IMR-90 (cell line): ENCODE measurements around the gene PRKCH.

Experiments used
- BHLHE40 ChIP-seq: fragments of 150-350 bp; IDR thresholded peaks from 2 replicates; pipeline ENCODE4 v1.6.1; 2016; ENCODE audit warnings: mild to moderate bottlenecking, low read depth, low read length
- CEBPB ChIP-seq: IDR thresholded peaks from 2 replicates; pipeline ENCODE4 v1.6.1; 2012; ENCODE audit warnings: low read depth, low read length, improper control_type of control experiment
- CHD1 ChIP-seq: IDR thresholded peaks from 2 replicates; pipeline ENCODE4 v1.6.1; 2012; ENCODE audit warnings: low read depth, low read length, improper control_type of control experiment
- FOS ChIP-seq: fragments of 150-350 bp; IDR thresholded peaks from 2 replicates; pipeline ENCODE4 v1.6.1; 2016; ENCODE audit warnings: low read depth, low read length
- MAFK ChIP-seq: IDR thresholded peaks from 2 replicates; pipeline ENCODE4 v1.6.1; 2012; ENCODE audit warnings: low read depth, low read length, improper control_type of control experiment
- MAZ ChIP-seq: IDR thresholded peaks from 2 replicates; pipeline ENCODE4 v1.6.1; 2012; ENCODE audit warnings: low read depth, mild to moderate bottlenecking, low read length, improper control_type of control experiment, moderate library complexity, borderline replicate concordance
- MXI1 ChIP-seq: IDR thresholded peaks from 2 replicates; pipeline ENCODE4 v1.6.1; 2012; ENCODE audit warnings: low read depth, mild to moderate bottlenecking, low read length, moderate library complexity, borderline replicate concordance
- NFE2L2 ChIP-seq: fragments of 150-350 bp; IDR thresholded peaks from 2 replicates; pipeline ENCODE4 v1.6.1; 2016; ENCODE audit warnings: low read depth, mild to moderate bottlenecking, low read length
- POLR2A ChIP-seq: IDR thresholded peaks from 2 replicates; pipeline ENCODE4 v1.6.1; 2012; ENCODE audit warnings: mild to moderate bottlenecking, low read depth, low read length
- RAD21 ChIP-seq: IDR thresholded peaks from 2 replicates; pipeline ENCODE4 v1.6.1; 2012; ENCODE audit warnings: low read length, improper control_type of control experiment
- RFX5 ChIP-seq: IDR thresholded peaks from 2 replicates; pipeline ENCODE4 v1.8.0; 2012; ENCODE audit warnings: low read depth, mild to moderate bottlenecking, low read length, moderate library complexity
- SMC3 ChIP-seq: fragments of 150-350 bp; IDR thresholded peaks from 2 replicates; pipeline ENCODE4 v1.6.1; 2016; ENCODE audit warnings: low read depth, mild to moderate bottlenecking, antibody characterized with exemption, low read length, moderate library complexity
- TF ChIP-seq, protein P1 (sequence below): conservative IDR thresholded peaks from 2 replicates; pipeline ENCODE4 v1.5.1; 2012; ENCODE audit warnings: mild to moderate bottlenecking, low read depth, low read length, improper control_type of control experiment
- TF ChIP-seq, protein P2 (sequence below): fragments of 150-350 bp; IDR thresholded peaks from 2 replicates; pipeline ENCODE4 v1.6.1; 2017; ENCODE audit warnings: mild to moderate bottlenecking, antibody characterized with exemption, low read length, low read depth

DNA sequence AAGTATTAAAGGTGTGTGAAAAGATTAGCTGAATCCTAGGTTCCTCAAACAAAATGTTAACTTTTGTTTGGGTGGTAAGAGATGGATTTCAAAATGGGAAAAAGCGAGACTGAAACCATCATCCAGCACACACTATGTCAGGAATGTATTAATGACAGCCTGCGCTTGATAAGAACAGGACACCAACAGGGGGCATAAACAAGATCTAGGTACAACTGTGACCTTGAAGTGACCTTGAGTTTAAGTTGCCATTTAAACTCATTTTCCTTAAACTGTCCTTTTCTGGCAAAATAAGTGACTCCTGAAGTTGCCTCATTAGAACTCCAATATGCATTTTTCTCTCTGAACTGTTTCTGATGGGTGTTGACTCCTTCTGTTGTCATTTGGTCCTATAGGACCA lies 17.1 kb downstream of the PRKCH start:
- TF ChIP-seq FOS = no peak
- TF ChIP-seq, protein P1, sequence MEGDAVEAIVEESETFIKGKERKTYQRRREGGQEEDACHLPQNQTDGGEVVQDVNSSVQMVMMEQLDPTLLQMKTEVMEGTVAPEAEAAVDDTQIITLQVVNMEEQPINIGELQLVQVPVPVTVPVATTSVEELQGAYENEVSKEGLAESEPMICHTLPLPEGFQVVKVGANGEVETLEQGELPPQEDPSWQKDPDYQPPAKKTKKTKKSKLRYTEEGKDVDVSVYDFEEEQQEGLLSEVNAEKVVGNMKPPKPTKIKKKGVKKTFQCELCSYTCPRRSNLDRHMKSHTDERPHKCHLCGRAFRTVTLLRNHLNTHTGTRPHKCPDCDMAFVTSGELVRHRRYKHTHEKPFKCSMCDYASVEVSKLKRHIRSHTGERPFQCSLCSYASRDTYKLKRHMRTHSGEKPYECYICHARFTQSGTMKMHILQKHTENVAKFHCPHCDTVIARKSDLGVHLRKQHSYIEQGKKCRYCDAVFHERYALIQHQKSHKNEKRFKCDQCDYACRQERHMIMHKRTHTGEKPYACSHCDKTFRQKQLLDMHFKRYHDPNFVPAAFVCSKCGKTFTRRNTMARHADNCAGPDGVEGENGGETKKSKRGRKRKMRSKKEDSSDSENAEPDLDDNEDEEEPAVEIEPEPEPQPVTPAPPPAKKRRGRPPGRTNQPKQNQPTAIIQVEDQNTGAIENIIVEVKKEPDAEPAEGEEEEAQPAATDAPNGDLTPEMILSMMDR = no peak
- TF ChIP-seq CEBPB = no peak
- TF ChIP-seq SMC3 = no peak
- TF ChIP-seq RFX5 = no peak
- no peak for TF ChIP-seq NFE2L2
- no peak for TF ChIP-seq MAZ
- no peak for TF ChIP-seq POLR2A
- TF ChIP-seq, protein P2, sequence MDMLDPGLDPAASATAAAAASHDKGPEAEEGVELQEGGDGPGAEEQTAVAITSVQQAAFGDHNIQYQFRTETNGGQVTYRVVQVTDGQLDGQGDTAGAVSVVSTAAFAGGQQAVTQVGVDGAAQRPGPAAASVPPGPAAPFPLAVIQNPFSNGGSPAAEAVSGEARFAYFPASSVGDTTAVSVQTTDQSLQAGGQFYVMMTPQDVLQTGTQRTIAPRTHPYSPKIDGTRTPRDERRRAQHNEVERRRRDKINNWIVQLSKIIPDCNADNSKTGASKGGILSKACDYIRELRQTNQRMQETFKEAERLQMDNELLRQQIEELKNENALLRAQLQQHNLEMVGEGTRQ = no peak
- TF ChIP-seq BHLHE40 = no peak
- TF ChIP-seq RAD21 = no peak
- no peak for TF ChIP-seq MXI1
- no peak for TF ChIP-seq MAFK
- no peak for TF ChIP-seq CHD1
